Vagina (tissue), 2 donors: Measurements from ENCODE around the gene PHTF2.

Experiments used
- CTCF ChIP-seq, 3 experiments: fragments of 450-650 bp in 2 of 3; fragments of 200-600 bp in 1 of 3; sonication (generic) in 1 of 3; IDR thresholded peaks; one replicate each; pipeline ENCODE4 v1.5.1; 2017 to 2019; ENCODE audit warnings: antibody characterized with exemption in 3 of 3, mild to moderate bottlenecking in 2 of 3, moderate library complexity in 2 of 3
- POLR2AphosphoS5 ChIP-seq, 2 donors: sonication (generic); formaldehyde crosslinking; IDR thresholded peaks; one replicate each; pipeline ENCODE4 v1.9.0; 2017; ENCODE audit warnings: antibody characterized with exemption in 2 of 2, mild to moderate bottlenecking in 2 of 2, low read depth in 1 of 2; ENCODE audit not compliant: insufficient read depth in 1 of 2

GRCh38 chr7:77791336-77791735 lies 7.2 kb upstream of the PHTF2 start:
- TF ChIP-seq POLR2AphosphoS5 (IDR thresholded peaks at IDR 0.05; ENCODE audit: insufficient read depth in 1 of 2, low read depth in 1 of 2) (no peak), CTCF (IDR thresholded peaks at IDR 0.05) (no peak)
